ENCODE results near the gene SLC22A12. TPM values are rescaled to one million over a fixed set of nuclear protein-coding genes. Genes with fewer than 3 reads are reported as not detected.

The SLC22A12 gene
- total and polyA plus RNA-seq, 2 experiments from 2014 or later, result not detected

- H3K27ac Mint-ChIP-seq, result no peak overlapping the region
- DNase-seq (ENCODE audit: low spot score) (no peak), ATAC-seq (no peak)
- no peaks in the 10 kb centered on the region for H3K27me3 ChIP-seq (ENCODE audit: insufficient read depth)
- TF ChIP-seq STAT1 (IDR thresholded peaks at IDR 0.05; ENCODE audit: unreplicated experiment) (no peak), ETS1 (IDR thresholded peaks at IDR 0.05) (no peak), REST (IDR thresholded peaks at IDR 0.05; ENCODE audit: unreplicated experiment) (no peak), EZH2 (IDR thresholded peaks at IDR 0.05; ENCODE audit: low read depth, unreplicated experiment) (no peak), CTCF (conservative IDR thresholded peaks at IDR 0.05; ENCODE audit: low read depth in 2 of 2) (no peak), ZNF114 (CRISPR knock-in tag; IDR thresholded peaks at IDR 0.05) (no peak), ZNF462 (CRISPR knock-in tag; IDR thresholded peaks at IDR 0.05) (no peak), EZH2phosphoT487 (IDR thresholded peaks at IDR 0.05; ENCODE audit: unreplicated experiment) (no peak), CREB1 (CRISPR knock-in tag; IDR thresholded peaks at IDR 0.05; ENCODE audit: low read depth) (no peak), NANOG (IDR thresholded peaks at IDR 0.05; ENCODE audit: borderline replicate concordance) (no peak), POLR2AphosphoS5 (IDR thresholded peaks at IDR 0.05; ENCODE audit: low read depth) (no peak), JUNB (IDR thresholded peaks at IDR 0.05; ENCODE audit: unreplicated experiment) (no peak), ZNF331 (CRISPR knock-in tag; IDR thresholded peaks at IDR 0.05; ENCODE audit: low read depth) (no peak)
- H4K20me1 ChIP-seq (replicated peaks; ENCODE audit: insufficient read depth), result no peaks in the 10 kb centered on the region
- no peaks in the 10 kb centered on the region for H3K4me1 Mint-ChIP-seq
- H3K36me3 ChIP-seq (ENCODE audit: insufficient read depth), result no peaks in the 10 kb centered on the region
- H2AFZ ChIP-seq, result no peak overlapping the region
- no peak overlapping the region for H3K4me3 ChIP-seq
- H3K27me3 Mint-ChIP-seq (ENCODE audit: insufficient read depth, low read depth, poor library complexity), result peaks cover 5% of the 10 kb centered on the region
- H3K79me2 ChIP-seq (replicated peaks; ENCODE audit: insufficient read depth), result no peaks in the 10 kb centered on the region
- H3K36me3 Mint-ChIP-seq (ENCODE audit: low read depth), result no peaks in the 10 kb centered on the region
- no peak overlapping the region for H3K4me2 ChIP-seq
- H3K4me1 ChIP-seq (ENCODE audit: insufficient read depth), result no peaks in the 10 kb centered on the region
- no peaks in the 10 kb centered on the region; the same call in 1 of the 2 replicates for H3K9me2 ChIP-seq (ENCODE audit: insufficient read depth)
- H3K4me3 Mint-ChIP-seq, result no peak overlapping the region
- H3K27ac ChIP-seq (ENCODE audit: low read depth), result no peak overlapping the region
- H3F3A ChIP-seq (replicated peaks; ENCODE audit: low read depth), result no peaks in the 10 kb centered on the region
- no peaks in the 10 kb centered on the region for H3K9me3 Mint-ChIP-seq
Observed at GRCh38 chr11:64545619-64546018, 45.4 kb upstream of the SLC22A12 start.
